Measurements from ENCODE around the gene COL26A1. TPM values are rescaled to one million over a fixed set of nuclear protein-coding genes. Genes with fewer than 3 reads are reported as not detected.
A peak's percentile ranks its signal among the peaks of the same experiment; 100 is the strongest.

Gene COL26A1
- total RNA-seq, 1 donor from 2014 or later, result 128 TPM

GRCh38 chr7:101410743-101411507, 48.2 kb downstream of the COL26A1 start:
- H3K36me3 Mint-ChIP-seq (ENCODE audit: unreplicated experiment), result peaks cover 18% of the 10 kb centered on the region
- H3K9me3 Mint-ChIP-seq (ENCODE audit: unreplicated experiment), result no peaks in the 10 kb centered on the region
- TF ChIP-seq CTCF (IDR thresholded peaks at IDR 0.05), result peak; percentile 93
- H3K4me1 Mint-ChIP-seq (ENCODE audit: unreplicated experiment), result peaks cover 17% of the 10 kb centered on the region
- DNase-seq (ENCODE audit: extremely low spot score, unreplicated experiment), result no peak
- no peaks in the 10 kb centered on the region for H3K27me3 Mint-ChIP-seq (ENCODE audit: unreplicated experiment)
- H3K4me3 Mint-ChIP-seq (ENCODE audit: unreplicated experiment), result no peak overlapping the region
- H3K27ac Mint-ChIP-seq (ENCODE audit: unreplicated experiment), result peak overlapping the region; percentile 62

GRCh38 chr7:101411508-101411874, 48.8 kb downstream of the COL26A1 start:
- peaks cover 16% of the 10 kb centered on the region for H3K4me1 Mint-ChIP-seq (ENCODE audit: unreplicated experiment)
- peaks cover 21% of the 10 kb centered on the region for H3K36me3 Mint-ChIP-seq (ENCODE audit: unreplicated experiment)
- H3K27me3 Mint-ChIP-seq (ENCODE audit: unreplicated experiment), result no peaks in the 10 kb centered on the region
- H3K27ac Mint-ChIP-seq (ENCODE audit: unreplicated experiment), result peak overlapping the region; percentile 62
- peak; percentile 18 for TF ChIP-seq CTCF (IDR thresholded peaks at IDR 0.05)
- no peak for DNase-seq (ENCODE audit: extremely low spot score, unreplicated experiment)
- H3K9me3 Mint-ChIP-seq (ENCODE audit: unreplicated experiment), result no peaks in the 10 kb centered on the region
- H3K4me3 Mint-ChIP-seq (ENCODE audit: unreplicated experiment), result no peak overlapping the region

DNA sequence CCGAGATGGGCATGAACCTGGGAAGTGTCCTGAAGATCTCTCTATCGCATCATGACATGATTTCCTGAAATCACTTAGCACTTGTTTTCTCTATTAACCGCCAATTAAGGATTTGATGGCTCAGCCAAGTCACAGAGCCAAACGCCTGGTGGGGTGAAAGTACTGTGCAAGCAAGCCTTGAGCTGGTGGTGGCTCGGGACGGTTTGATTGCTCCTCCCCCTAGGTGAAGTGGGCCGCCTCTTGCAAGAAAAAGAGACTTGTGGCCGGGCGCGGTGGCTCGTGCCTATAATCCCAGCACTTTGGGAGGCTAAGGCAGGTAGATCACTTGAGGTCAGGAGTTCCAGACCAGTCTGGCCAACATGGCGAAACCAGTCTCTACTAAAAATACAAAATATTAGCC, 50.3 kb downstream of the COL26A1 start:
- peaks cover 16% of the 10 kb centered on the region for H3K36me3 Mint-ChIP-seq (ENCODE audit: unreplicated experiment)
- TF ChIP-seq CTCF (IDR thresholded peaks at IDR 0.05), result no peak
- H3K4me3 Mint-ChIP-seq (ENCODE audit: unreplicated experiment), result no peak overlapping the region
- no peaks in the 10 kb centered on the region for H3K27me3 Mint-ChIP-seq (ENCODE audit: unreplicated experiment)
- no peak for DNase-seq (ENCODE audit: extremely low spot score, unreplicated experiment)
- peaks cover 16% of the 10 kb centered on the region for H3K4me1 Mint-ChIP-seq (ENCODE audit: unreplicated experiment)
- no peak overlapping the region for H3K27ac Mint-ChIP-seq (ENCODE audit: unreplicated experiment)
- no peaks in the 10 kb centered on the region for H3K9me3 Mint-ChIP-seq (ENCODE audit: unreplicated experiment)

DNA sequence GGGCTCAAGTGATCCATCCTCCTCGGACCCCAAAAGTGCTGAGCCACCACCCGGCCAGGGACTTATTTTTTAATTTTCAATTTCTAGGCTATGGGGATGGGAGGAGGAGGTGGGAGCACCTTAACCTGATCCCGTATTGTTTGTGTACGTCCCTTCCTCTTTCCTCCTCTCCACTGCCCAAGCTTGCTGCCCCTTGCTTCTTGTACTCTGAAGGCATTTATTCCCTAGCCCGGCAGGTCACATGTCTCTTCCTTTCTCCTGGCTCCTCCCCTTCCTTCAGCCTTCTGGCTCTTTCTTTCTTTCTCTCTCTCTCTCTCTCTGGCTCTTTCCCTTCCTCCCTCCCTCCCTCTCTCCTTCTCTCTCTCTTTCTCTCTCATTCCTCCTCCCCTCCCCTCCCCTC, 56.0 kb downstream of the COL26A1 start:
- peaks cover 11% of the 10 kb centered on the region for H3K36me3 Mint-ChIP-seq (ENCODE audit: unreplicated experiment)
- DNase-seq (ENCODE audit: extremely low spot score, unreplicated experiment), result no peak
- TF ChIP-seq CTCF (IDR thresholded peaks at IDR 0.05), result no peak
- no peaks in the 10 kb centered on the region for H3K9me3 Mint-ChIP-seq (ENCODE audit: unreplicated experiment)
- H3K4me1 Mint-ChIP-seq (ENCODE audit: unreplicated experiment), result peaks cover 2% of the 10 kb centered on the region
- no peak overlapping the region for H3K4me3 Mint-ChIP-seq (ENCODE audit: unreplicated experiment)
- H3K27ac Mint-ChIP-seq (ENCODE audit: unreplicated experiment), result no peak overlapping the region
- no peaks in the 10 kb centered on the region for H3K27me3 Mint-ChIP-seq (ENCODE audit: unreplicated experiment)

DNA sequence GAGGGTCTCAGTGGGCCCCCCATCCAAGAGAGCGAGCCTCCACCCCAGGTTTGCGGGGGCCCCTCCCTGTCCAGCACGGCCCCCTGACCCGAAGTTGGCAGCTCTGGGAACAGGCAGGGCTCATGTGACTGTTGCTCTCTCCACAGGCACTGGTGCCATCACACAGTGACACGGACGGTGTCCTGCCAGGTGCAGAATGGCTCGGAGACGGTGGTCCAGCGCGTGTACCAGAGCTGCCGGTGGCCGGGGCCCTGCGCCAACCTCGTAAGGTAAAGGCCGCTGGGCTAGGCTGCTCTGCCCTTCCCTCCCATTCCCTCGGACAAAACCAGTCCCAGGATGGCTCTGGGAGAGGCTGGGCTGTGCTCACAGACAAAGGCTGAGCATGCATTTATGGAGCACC, 57.2 kb downstream of the COL26A1 start:
- Mint-ChIP-seq H3K4me3 (ENCODE audit: unreplicated experiment) (no peak overlapping the region), H3K36me3 (ENCODE audit: unreplicated experiment) (peaks cover 11% of the 10 kb centered on the region), H3K9me3 (ENCODE audit: unreplicated experiment) (no peaks in the 10 kb centered on the region), H3K4me1 (ENCODE audit: unreplicated experiment) (peaks cover 2% of the 10 kb centered on the region), H3K27ac (ENCODE audit: unreplicated experiment) (no peak overlapping the region), H3K27me3 (ENCODE audit: unreplicated experiment) (no peaks in the 10 kb centered on the region)
- DNase-seq (ENCODE audit: extremely low spot score, unreplicated experiment), result no peak
- no peak for TF ChIP-seq CTCF (IDR thresholded peaks at IDR 0.05)

All from osteocyte (in vitro differentiated cells).